ENCODE measurements around the gene CHP1. TPM values are rescaled to one million over a fixed set of nuclear protein-coding genes. Genes with fewer than 3 reads are reported as not detected.

Gene CHP1
- total RNA-seq, 1 experiment from 2014 or later, result 139 TPM

DNA sequence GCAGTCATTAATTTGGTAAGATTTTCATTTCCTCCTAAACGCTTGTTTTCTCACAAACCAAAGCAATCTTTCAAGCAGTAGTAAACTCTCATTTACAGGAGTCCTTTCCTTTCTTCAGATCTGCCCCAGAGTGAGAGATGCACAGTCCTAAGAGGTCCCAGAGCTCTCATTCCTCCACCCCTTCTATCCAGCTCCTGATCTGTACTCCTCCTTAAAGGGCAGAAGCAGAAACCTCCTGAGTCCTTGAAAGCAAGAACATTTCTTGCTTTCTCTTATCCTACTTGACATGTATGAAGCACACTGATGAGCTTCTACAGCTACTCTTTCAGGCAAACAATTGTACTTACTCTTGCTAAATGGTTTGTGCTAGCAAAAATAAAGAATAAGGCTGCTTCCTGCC lies 12.2 kb upstream of the CHP1 start:
- no peak for DNase-seq
- H3K27me3 ChIP-seq (replicated peaks; ENCODE audit: control insufficient read depth, insufficient read depth, low read length), result no peaks in the 10 kb centered on the region
- Mint-ChIP-seq H3K27me3 (ENCODE audit: insufficient read depth, unreplicated experiment) (peaks cover 3% of the 10 kb centered on the region), H3K9me3 (ENCODE audit: unreplicated experiment) (no peaks in the 10 kb centered on the region), H3K27ac (ENCODE audit: unreplicated experiment) (no peak overlapping the region), H3K4me3 (ENCODE audit: unreplicated experiment) (no peak overlapping the region), H3K4me1 (ENCODE audit: low read depth, unreplicated experiment) (no peaks in the 10 kb centered on the region), H3K36me3 (ENCODE audit: insufficient read depth, unreplicated experiment) (peaks cover 4% of the 10 kb centered on the region)
- intact Hi-C loops (cut with micrococcal nuclease; ENCODE audit: unreplicated experiment), result no loop called here
- no peaks in the 10 kb centered on the region for H3K4me1 ChIP-seq
- TF ChIP-seq CTCF (IDR thresholded peaks at IDR 0.05; ENCODE audit: insufficient read depth in 1 of 2, low read depth in 1 of 2, low read length in 1 of 2, severe bottlenecking in 1 of 2, unreplicated experiment in 1 of 2), result no peak
- ChIA-PET POLR2A (no interaction called here), CTCF (interaction anchor here (0.7 kb wide), 1 partner anchor 915 kb away, joined by 4 read pairs; no protein-coding TSS in a partner anchor)
- BruUV-seq (replicated peaks), result no TSS peak
- no peaks in the 10 kb centered on the region for H3K9me3 ChIP-seq
- H3K36me3 ChIP-seq (ENCODE audit: control insufficient read depth, insufficient read depth, low read length), result no peaks in the 10 kb centered on the region
- no peak overlapping the region for H3K4me3 ChIP-seq (ENCODE audit: low read depth, low read length)

DNA sequence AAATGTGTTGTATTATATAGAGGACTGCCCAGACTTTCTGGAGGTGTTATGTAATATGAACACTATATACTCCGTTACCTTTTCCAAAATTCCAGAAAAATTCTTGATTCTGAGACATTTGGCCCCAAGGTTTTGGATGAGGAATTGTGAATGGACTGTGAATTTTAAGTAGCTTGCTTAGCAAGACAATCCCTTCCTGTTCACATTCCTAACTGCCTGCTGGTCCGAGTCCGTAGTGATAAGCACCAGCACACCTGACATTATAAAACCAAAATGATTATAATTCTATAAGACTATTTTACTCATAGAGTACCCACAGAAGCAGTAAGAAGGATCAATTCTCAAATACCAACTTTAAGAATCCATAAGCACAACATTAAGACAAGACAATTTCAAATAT lies 11.7 kb upstream of the CHP1 start:
- Mint-ChIP-seq H3K27me3 (ENCODE audit: insufficient read depth, unreplicated experiment) (peaks cover 3% of the 10 kb centered on the region), H3K9me3 (ENCODE audit: unreplicated experiment) (no peaks in the 10 kb centered on the region), H3K4me1 (ENCODE audit: low read depth, unreplicated experiment) (no peaks in the 10 kb centered on the region), H3K36me3 (ENCODE audit: insufficient read depth, unreplicated experiment) (no peaks in the 10 kb centered on the region), H3K27ac (ENCODE audit: unreplicated experiment) (no peak overlapping the region), H3K4me3 (ENCODE audit: unreplicated experiment) (no peak overlapping the region)
- POLR2A ChIA-PET, result no interaction called here
- no peaks in the 10 kb centered on the region for H3K27me3 ChIP-seq (replicated peaks; ENCODE audit: control insufficient read depth, insufficient read depth, low read length)
- no peak for TF ChIP-seq CTCF (IDR thresholded peaks at IDR 0.05; ENCODE audit: insufficient read depth in 1 of 2, low read depth in 1 of 2, low read length in 1 of 2, severe bottlenecking in 1 of 2, unreplicated experiment in 1 of 2)
- intact Hi-C loops (cut with micrococcal nuclease; ENCODE audit: unreplicated experiment), result no loop called here
- no TSS peak for BruUV-seq (replicated peaks)
- no peak for DNase-seq
- no peak overlapping the region for H3K4me3 ChIP-seq (ENCODE audit: low read depth, low read length)
- no peaks in the 10 kb centered on the region for H3K4me1 ChIP-seq
- no peaks in the 10 kb centered on the region for H3K36me3 ChIP-seq (ENCODE audit: control insufficient read depth, insufficient read depth, low read length)
- no peaks in the 10 kb centered on the region for H3K9me3 ChIP-seq
- CTCF ChIA-PET, result interaction anchor here (0.6 kb wide), 1 partner anchor 289 kb away, joined by 4 read pairs; no protein-coding TSS in a partner anchor

DNA sequence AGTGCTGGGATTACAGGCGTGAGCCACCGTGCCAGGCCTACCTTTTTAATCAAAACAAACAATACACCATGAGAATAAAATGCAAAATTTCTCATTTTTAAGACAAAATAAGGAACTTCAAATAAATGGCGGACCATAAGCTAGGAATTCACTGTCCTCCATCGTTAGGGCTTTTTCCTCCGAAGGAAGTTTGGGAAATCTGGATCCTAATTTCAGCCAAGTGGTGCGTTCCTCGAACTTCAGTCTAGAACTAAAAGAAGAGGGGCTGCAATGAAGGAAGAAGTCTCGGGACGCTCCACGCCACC lies 771 bp upstream of the CHP1 start:
- Histone ChIP-seq H3K36me3 (ENCODE audit: control insufficient read depth, insufficient read depth, low read length) (no peaks in the 10 kb centered on the region), H3K9me3 (no peaks in the 10 kb centered on the region; the same call in 1 of the 2 replicates), H3K4me3 (ENCODE audit: low read depth, low read length) (peak overlapping the region; percentile 68), H3K4me1 (peaks cover 6% of the 10 kb centered on the region; the same call in 1 of the 2 replicates), H3K27me3 (replicated peaks; ENCODE audit: control insufficient read depth, insufficient read depth, low read length) (no peaks in the 10 kb centered on the region)
- H3K36me3 Mint-ChIP-seq (ENCODE audit: insufficient read depth, unreplicated experiment), result peaks cover 21% of the 10 kb centered on the region
- ChIA-PET POLR2A (interaction anchor here (0.5 to 0.6 kb wide), 2 partner anchors 115 to 182 kb away, joined by 3 to 7 read pairs; no protein-coding TSS in a partner anchor), CTCF (interaction anchor here (1.1 to 1.5 kb wide), 2 partner anchors 102 to 300 kb away, joined by 4 to 7 read pairs; partner anchors contain the start of genes NUSAP1 and OIP5)
- no peaks in the 10 kb centered on the region for H3K9me3 Mint-ChIP-seq (ENCODE audit: unreplicated experiment)
- H3K4me1 Mint-ChIP-seq (ENCODE audit: low read depth, unreplicated experiment), result no peaks in the 10 kb centered on the region
- BruUV-seq (replicated peaks), result TSS peak; percentile 72
- no peak for TF ChIP-seq CTCF (IDR thresholded peaks at IDR 0.05; ENCODE audit: insufficient read depth in 1 of 2, low read depth in 1 of 2, low read length in 1 of 2, severe bottlenecking in 1 of 2, unreplicated experiment in 1 of 2)
- H3K27me3 Mint-ChIP-seq (ENCODE audit: insufficient read depth, unreplicated experiment), result no peaks in the 10 kb centered on the region
- peak overlapping the region; percentile 91 for H3K27ac Mint-ChIP-seq (ENCODE audit: unreplicated experiment)
- H3K4me3 Mint-ChIP-seq (ENCODE audit: unreplicated experiment), result peak overlapping the region; percentile 85
- intact Hi-C loops (cut with micrococcal nuclease; ENCODE audit: unreplicated experiment), result loop anchor here (2.0 to 5.0 kb wide), 3 partner anchors 19 to 113 kb away; partner anchors contain the start of gene INO80
- no peak for DNase-seq

All from Caco-2 (cell line).